ENCODE results near the gene MAP3K9.
"Not testable (repeated sequence)": the region's sequence is repeated elsewhere in the genome, so short reads cannot be mapped to it uniquely, and the experiment has no call there.

MAP3K9 gene

DNA sequence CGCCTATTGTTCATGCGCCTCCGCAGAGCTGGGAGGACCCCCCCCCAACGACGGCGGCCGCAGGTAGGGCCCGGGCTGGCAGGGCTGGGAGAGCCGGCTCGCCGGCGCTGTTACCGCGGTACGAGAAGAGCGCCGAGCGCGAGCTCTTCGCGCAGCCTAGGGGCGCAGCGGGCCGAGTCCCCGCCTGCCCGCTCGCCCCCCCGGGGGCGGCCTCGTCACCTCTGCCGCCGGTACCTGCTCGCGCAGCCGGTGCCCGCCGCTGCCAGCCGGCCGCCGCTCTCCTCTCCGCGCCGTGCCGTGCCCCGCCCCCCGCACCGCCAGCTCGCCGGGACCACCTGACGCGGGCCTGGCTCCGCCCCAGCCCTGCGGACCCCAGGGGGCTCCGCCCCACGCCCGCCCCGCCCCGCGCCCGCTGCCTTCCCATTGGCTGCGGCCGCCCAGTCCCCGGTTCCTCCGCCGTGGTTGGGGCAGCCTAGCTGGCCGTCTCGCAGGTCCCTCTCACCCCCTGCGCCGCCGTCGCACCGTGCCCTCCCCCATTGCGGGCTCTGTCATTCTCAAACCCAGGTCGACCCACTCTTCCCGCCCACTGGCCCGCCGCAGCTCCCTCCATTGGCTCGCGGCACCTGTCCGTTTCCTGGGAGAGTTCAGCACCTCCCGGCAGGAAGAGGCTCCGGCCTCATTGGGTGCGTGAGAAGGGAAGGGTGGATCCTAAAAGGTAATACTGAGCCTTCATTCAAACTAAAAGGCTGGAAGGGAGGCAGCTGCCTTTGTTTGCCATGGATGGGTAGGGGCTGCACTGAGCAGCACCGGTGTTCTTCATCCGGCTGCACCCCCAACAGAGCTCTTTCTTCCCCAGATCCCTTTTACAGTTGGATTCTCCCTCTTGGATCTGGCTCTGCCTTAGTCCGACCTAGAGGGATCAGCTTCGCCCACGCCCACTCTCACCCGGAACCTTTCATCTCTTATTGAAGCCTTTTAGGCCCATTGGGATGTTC, at the start of gene MAP3K9:
Gene MAP3K9, minus strand, starts transcription at position 289 of the 995 bp plus-strand sequence. CDS start 342 bp downstream, outside the sequence.
- peak; percentile 99 for DNase-seq

DNA sequence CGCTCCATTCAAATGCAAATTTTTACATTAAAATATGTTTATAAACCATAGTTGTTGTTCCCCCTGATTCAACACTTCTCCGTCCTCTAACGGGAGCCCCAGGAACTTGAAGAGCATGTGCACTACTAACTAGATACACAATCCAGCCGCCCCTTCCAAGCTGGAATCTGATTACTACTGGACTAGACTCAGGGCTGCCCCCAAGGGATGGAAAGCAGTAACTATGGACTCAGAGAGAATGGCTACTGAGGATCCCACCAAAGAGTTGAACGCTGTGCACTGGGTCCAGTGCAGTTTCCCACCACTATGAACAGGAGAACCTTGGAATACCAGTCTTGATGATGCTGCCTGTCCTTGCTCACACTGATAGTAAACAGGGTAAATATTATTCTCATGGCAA, 49.3 kb upstream of the MAP3K9 start:
- no peak for DNase-seq

DNA sequence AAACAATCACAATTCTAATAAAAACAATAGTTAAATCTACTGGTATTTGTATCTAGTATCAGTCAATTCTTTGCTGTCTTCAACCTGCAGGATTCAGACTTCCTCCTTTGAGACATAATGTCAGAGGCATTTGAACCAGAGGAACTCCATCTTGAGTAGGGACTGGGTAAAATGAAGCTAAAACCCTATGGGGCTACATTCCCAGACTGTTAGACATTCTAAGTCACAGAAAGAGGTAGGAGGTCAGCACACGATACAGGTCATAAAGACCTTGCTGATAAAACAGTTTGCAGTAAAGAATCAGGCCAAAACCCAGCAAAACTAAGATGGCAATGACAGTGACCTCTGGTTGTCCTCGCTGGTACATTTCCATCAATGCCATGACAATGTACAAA, 48.2 kb upstream of the MAP3K9 start:
- no peak for DNase-seq

DNA sequence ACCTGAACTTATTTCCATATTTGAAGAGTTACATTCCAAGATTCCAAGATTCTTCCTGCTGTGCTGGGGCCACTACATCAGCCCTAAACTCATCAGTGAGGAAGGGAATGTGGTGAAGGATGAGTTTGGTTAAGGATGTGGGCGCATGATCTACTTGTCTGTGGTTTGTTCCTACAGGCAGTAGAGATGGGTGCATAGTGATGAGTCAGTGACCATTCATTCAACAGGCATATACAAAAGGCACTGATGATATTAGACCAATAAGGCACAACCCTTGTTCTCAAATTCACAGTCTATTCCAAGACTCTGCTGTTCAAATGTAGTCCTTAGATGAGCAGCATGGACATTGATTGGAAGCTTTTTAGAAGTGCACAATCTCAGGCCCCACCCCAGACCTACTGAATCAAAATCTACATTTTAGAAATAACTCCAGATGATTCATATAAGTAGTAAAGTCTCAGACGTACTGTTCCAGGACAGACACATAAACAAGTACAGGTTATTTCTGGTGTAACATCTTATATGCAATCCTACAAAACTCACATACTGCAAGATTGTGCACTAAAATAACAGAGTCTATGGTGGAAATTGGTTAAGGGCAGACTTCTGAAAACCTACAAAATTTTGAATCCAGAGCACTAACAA, 47.7 kb upstream of the MAP3K9 start:
- no peak for DNase-seq

DNA sequence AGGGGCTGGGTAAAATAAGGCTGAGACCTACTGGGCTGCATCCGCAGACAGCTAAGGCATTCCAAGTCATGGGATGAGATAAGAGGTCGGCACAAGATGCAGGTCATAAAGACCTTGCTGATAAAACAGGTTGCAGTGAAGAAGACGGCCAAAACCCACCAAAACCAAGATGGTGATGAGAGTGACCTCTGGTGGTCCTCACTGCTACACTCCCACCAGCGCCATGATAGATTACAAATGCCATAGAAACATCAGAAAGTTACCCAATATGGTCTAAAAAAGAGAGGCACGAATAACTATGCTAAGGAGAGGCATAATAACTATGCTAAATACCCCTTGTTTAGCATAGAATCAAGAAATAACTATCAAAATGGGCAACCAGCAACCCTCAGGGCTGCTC, 46.2 kb upstream of the MAP3K9 start:
- no peak for DNase-seq

DNA sequence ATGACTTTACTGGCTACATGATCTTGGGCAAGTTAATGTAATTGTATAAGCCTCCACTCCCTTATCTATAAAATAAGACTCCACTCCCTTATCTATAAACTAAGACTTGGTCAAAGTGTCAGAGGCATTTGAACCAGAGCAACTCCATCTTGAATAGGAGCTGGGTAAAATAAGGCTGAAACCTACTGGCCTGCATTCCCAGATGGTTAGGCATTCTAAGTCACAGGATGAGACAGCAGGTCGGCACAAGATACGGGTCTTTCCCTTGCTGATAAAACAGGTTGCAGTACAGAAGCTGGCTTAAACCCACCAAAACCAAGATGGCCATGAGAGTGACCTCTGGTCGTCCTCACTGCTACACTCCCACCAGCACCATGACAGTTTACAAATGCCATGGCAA, 44.3 kb upstream of the MAP3K9 start:
- DNase-seq: not testable (repeated sequence)

DNA sequence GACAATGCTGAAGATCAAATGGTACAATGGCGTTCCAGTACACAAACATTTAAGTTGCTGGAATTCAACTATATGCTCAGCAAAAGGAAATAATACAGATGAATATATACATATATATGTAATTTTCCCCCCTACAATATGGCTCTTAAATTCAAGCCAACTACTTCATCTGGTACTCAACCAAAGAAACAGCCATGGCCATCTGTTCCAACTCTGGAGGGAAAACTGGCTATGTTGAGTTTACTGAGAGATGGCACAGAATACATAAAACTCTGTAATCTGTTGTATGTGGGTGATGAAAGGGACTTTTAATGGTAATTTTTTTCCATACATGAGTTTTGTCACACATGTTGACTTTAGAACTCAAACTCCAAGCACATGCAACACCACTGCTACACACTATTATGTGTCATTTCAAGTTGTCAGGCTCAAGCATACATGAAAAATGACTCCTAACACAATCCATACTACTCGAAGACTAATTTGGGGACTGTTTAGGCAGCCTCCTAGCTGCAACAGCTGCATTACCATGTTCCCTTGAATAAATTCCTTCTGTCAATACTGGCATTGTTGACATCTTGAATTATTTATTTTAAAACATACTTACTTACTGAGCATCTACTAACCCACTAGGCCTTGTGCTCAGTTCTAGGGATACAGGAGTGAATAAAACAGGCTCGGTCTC, 38.2 kb upstream of the MAP3K9 start:
- DNase-seq: no peak

DNA sequence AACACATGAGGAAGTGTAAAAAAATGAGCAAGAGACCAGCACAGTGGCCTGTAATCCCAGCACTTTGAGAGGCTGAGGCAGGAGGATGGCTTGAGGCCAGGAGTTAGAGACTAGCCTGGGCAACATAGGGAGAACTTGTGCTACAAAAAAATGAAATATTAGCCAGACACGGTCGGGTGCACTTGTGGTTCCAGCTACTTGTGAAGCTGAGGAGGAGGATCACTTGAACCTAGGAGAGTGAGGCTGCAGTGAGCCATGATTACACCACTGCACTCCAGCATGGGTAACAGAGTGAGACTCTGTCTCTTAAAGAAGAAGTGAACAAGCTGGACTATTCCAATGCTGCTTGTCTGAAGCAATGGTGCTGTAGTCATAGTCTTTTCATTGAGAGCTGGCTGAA, 36.3 kb upstream of the MAP3K9 start:
- DNase-seq: peak in 1 of 3 experiments; percentile 12

DNA sequence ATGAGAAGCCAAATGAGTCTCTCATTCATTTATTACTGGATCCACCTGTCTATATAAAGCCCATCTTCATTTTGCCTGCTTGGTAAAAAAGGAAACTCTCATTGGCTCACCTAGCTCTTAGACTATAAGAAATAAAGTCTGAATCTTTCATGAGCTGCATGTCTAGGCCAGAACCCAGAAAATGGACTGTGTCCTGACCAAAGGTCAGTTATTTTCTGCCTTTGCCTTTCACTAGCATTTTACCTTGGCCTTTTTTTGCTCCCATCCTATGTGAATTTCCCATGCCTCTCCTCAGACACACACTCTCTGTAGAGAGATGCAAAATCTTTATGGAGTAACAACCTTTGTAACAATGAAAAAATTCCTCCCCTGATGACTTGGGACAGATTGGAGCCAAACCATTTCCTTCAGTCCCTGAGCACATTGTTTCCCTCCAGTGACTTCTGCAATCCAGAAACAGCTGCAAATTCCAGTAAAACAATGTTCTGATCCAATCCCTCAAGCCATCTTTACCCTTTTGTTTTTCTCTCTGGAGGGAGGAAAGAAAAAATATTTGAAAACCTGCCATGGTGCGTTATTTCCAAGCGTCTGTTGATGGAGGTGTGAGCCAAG, 33.6 kb upstream of the MAP3K9 start:
- no peak for DNase-seq

DNA sequence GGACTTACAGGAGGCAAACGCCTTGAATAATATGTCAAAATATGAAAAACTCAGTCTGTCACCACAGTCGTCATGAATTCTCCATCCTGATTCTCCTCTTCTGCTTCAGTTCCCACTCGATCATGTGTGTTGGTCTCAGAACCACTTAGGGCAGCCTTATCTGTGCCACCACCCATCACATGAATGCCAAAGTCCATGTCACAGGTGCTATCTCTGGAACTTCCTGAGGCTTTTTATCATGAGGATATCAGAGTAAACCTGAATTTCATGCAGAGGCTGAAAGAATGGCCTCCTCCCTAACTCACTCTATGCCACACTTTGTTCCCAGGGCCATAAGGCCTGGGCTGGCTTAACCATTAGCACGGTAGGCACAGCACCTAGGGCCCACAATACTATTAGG, 28.8 kb upstream of the MAP3K9 start:
- no peak for DNase-seq

DNA sequence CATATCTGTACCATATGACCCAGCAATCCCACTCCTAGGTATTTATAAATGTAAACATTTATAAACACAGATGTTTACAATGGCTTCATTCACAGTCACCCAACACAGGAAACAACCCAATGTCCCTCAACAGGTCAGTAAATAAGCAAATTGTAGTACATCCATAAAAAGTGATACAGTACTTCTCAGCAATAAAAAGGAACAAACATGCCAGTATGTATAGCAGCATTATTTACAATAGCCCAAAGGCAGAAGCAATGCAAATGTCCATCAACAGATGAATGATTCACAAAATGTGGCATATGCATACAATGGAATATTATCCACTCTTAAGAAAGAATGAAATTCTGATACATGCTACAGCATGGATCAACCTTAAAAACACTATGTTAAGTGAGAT, 27.6 kb upstream of the MAP3K9 start:
- no peak for DNase-seq

DNA sequence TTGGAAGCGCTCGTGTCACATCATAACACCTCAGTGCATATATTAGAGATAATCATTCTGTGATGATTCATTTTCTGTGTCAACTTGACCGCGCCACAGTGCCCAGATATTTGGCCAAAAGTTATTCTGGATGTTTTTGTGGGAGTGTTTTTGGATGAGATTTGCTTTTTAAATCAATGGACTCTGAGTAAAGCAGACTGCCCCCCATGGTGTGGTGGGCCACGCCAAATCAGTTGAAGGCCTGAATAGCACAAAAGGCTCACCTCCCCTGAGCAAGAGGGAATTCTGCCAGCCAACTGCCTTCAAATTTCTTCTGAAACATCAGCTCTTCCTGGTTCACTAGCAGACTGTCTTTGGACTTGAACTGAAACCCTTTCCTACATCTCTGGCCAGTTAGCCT, 24.6 kb upstream of the MAP3K9 start:
- DNase-seq: no peak

DNA sequence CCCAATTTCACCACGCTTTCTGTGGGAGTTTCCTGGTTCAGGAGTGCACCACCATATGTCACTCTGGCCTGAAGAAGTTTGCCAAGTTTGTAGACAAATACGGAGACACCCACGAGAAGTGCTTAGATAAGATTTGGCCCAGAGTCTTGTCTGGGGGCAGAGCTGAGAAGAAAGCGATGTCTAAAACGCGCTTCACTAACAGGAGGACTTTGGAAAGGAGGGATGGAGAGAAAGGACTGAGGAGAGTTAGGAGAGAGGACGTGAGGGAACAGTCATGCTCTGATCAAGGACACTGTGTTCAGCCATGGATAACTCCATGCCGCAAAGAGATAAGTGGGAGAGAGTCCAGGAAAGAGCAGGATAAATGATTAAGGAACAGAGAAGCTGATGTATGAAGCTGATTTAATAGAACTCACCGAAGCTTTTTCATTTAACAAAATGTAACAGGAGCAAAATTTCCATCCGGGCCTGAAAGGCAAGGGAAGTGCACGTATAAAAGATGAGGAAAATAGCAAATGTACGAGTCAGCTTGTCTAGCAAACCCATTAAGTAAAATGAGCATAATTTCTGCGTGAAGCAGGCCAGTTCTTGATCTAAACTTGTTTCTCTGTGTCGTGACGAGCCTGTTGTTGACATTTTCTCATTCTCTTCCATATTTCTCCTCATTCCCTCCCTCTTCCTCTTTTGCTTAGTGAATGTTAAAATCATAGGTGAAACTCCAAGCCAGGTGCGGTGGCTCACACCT, 23.4 kb upstream of the MAP3K9 start:
- no peak for DNase-seq

DNA sequence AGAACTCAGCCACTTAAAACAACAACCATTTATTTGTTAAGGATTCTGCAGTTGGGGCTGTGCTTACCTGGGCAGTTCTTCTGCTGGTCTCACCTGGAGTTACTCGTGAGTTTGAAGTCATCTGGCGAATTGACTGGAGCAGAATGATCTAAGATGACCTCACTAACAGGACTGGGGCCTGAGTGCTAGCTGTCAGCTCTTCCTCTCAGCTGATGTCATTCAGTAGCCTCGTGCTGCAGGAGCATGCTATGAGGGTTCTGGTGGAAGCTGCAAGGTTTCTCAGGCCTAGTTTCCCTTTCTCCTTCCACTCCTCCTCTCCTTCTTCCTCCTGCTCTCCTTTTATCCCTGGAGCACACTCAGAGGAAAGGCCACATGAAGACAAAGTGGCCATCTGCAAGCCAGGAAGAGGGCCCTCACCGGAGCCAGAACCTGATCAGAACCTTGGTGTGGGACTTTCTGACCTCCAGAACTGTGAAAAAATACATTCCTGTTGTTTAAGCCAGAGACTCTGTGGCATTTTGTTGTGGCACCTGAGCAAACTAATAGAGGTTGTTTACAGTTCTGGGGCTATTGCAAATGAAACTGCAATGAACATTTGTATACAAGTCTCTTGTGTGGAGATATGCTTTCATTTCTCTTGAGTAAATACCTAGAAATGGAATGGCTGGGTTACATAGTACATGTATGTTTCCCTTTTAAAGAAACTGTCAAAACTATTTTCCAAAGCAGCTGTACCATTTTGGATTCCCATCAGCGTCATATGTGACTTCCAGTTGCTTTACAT, 21.9 kb upstream of the MAP3K9 start:
- no peak for DNase-seq

DNA sequence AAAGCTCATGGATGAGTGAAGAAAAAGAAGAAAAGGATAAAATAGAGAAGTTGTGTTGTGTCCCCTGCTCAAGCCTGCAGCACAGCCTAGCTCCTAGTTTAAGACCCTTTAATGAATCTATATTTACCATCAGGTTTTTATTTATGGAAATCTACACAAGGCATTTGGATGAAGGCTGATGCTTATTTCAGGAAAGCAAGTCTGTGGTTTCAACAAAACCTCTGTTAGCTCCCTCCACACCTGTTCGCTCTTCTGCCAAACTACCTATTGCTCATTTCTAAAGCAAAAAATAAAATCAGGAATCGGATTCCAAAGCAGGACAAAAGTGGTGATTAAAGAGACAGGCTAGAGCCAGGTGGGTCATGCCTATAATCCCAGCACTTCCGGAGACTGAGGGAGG, 18.9 kb upstream of the MAP3K9 start:
- DNase-seq: no peak

DNA sequence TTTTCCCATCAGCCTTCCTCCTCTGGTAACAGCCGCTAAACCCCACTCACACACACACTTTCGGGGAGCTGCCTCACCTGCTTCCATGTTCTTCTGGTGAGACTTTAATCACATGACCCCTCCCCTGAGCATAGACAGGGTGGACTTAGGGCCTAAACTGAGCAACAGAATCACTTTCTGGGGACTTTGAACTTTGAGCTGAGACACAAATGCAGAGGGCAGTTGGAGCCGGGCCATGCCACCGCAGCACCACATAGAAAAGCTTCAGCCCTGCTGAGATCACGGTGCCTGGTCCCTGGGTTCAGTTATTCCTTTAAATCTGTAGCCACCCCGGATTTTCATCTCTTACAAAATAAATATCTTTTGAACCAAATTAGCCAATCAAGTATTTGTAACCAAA, 18.4 kb upstream of the MAP3K9 start:
- DNase-seq: no peak

DNA sequence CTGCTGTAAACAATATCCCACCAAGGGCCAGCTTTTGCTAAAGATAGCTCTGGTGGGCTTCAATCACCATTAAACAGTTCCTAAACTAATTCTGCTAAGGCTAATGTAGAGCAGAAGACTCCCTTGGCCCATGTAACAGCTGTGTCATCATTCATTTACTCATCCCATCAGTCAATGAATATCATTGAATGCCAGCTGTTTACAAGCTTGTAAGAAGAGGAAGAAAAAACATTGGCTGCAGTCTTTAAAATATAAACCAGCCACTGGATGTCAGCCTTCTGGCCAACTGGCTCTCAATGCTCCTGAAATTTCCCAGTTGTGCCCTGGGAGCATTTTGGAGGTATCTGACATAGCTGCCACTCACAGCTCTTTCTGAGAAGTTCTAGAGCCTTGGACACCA, 18.0 kb upstream of the MAP3K9 start:
- DNase-seq: no peak

DNA sequence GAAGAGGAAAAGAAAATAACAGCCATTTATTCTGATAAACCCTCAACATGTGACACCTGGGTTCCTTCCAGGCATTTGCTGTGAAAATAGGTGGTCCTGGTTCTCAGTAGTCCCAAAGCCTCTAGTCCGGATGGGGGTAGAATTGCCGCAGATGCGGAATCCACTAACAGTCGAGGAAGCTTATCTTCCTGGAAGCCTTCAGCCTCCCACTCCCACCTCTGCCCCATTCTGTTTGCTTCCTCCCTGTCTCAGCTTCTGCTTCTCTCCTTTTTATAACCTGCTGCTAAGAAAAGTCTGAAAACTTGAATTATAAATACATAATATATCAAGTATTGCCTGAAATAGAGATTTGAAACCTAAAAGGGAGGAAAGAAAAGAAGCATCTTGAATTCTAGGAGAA, 14.0 kb upstream of the MAP3K9 start:
- no peak for DNase-seq

DNA sequence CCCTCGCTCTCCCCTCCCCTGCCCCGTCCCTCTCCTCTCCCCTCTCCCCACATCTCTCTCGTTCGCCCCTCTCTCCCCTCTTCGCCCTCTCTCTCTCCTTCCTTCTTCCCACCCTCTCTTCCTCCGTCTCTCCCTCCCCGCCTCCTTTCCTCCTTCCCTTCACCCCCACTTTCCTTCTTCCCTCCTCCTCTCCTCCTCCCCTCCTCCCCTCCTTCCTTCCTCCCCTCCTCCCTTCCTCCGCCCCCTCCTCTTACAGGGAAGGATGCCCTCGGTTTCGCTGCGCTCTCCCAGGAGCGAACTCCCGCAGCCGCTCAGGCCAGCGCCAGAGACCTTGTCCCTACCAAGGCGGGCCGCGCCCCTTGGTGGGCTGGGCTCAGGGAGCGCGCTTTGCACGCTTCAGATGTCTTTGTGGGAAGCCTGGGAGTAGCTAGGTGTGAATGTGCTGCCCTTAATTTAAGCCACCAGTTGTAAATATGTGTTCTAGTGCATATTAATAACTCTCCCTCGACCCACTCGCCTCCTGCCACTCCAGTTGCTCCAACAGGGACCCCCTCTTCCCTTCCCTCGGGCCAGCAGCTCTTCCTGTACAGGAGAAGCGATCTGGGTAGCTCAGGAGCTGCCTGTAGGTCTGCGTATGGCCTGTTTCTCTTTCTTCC, 13.3 kb upstream of the MAP3K9 start:
- peak; percentile 31 to 73 (median 63) for DNase-seq

DNA sequence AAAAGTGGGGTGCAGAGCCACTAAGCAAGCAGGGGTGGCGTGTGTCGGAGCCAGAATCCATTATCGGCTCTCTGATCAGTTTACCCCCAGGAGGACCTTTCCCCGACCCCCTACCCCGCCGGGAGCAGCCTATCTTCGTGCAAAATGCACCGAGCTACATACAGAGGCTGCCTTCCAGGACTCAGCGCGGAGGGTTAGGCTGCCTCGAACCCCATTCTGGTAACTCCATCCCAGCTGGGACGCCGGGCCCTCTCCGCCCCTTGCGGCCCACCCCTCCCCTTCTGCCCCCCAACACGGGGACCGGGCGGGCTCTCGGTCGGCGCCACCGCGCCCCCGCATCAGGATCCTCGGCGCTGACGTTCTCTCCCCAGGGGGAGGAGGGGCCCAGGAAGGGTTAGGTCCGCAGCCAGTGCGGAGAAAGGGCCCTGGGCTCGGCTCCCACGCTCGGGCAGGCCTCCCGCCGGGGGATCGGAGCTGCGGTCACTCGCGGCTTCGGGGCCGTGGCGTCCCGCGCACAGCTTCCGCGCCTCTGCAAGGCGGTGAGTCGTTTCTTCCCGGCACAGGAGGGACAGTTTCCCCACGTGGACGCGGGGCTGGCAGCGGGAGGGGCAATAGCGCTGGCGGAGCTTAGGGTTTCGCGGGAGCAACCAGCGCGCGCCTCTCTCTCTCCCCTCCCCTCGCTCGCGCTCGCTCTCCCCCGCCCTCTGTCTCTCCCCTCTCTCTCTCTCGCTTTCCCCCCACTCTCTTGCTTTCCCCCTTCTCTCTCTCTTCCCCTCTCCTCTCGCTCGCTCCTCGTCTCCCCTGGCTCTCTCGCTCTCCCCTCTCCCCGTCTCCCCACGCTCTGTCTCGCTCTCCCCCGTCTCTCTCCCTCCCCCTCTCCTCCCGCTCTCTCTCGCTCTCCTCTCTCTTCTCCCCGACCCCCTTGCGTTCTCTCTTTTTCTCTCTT, 12.5 kb upstream of the MAP3K9 start:
- DNase-seq: peak in 2 of 3 experiments; percentile 85
